T-cell (primary cell): ENCODE results near the gene DCST1. TPM values are rescaled to one million over a fixed set of nuclear protein-coding genes. Genes with fewer than 3 reads are reported as not detected.
A peak's percentile ranks its signal among the peaks of the same experiment; 100 is the strongest.

Source experiments
- ATAC-seq, 4 experiments: fragments of 200-7000 bp in 3 of 4; fragments of 150-1000 bp in 1 of 4; cut with Tn5 transposase; replicated peaks in 1 of 4; 1 replicate in 3 of 4; 2 replicates in 1 of 4; pipeline ENCODE4 v1.10.0; 2021; ENCODE audit warnings: moderate library complexity in 3 of 4, mild to moderate bottlenecking in 2 of 4, moderate number of reproducible peaks in 1 of 4
- CTCF ChIA-PET, 2 donors: fragments of 300-600 bp; sonication (Branson Sonifier 250); formaldehyde crosslinking; loops; one replicate each; lab custom pipeline; 2022; ENCODE audit warnings: antibody characterized with exemption in 2 of 2; lab: Charles Lee
- POLR2A ChIA-PET, 2 donors: fragments of 300-600 bp; sonication (Branson Sonifier 250); formaldehyde crosslinking; loops; one replicate each; lab custom pipeline; 2022; ENCODE audit warnings: antibody characterized with exemption in 2 of 2; lab: Charles Lee
- DNase-seq, 35 experiments: peaks; one replicate each; pipeline versions ENCODE4 v3.0.0 to v3.0.0-alpha.2; 2013 to 2023
- H3K27ac ChIP-seq: one replicate; pipeline ENCODE4 v1.5.1; 2013; ENCODE audit warnings: low read length
- H3K27me3 ChIP-seq, 2 experiments: replicated peaks in 1 of 2; 1 replicate in 1 of 2; 2 replicates in 1 of 2; pipeline versions ENCODE4 v1.6.1 to v1.7.0; 2013; ENCODE audit warnings: low read length in 1 of 2, mixed read lengths in 1 of 2; ENCODE audit not compliant: control insufficient read depth in 2 of 2, insufficient read depth in 2 of 2; ENCODE audit errors: extremely low read depth in 1 of 2
- H3K36me3 ChIP-seq, 2 donors: 1 replicate in 1 of 2; 2 replicates in 1 of 2; pipeline versions ENCODE4 v1.6.1 to v1.7.0; 2013; ENCODE audit warnings: low read length in 1 of 2; ENCODE audit not compliant: control insufficient read depth in 2 of 2, insufficient read depth in 1 of 2; ENCODE audit errors: extremely low read depth in 1 of 2
- H3K4me1 ChIP-seq, 2 experiments: 1 replicate in 1 of 2; 2 replicates in 1 of 2; pipeline versions ENCODE4 v1.6.1 to v1.7.0; 2013; ENCODE audit warnings: low read length in 2 of 2, mixed read lengths in 1 of 2; ENCODE audit not compliant: insufficient read depth in 2 of 2, control insufficient read depth in 1 of 2; ENCODE audit errors: extremely low read depth in 1 of 2
- H3K4me3 ChIP-seq, 2 donors: 1 replicate in 1 of 2; 2 replicates in 1 of 2; pipeline versions ENCODE4 v1.5.1 to v1.7.0; 2013; ENCODE audit warnings: mild to moderate bottlenecking in 2 of 2, low read length in 1 of 2, moderate library complexity in 1 of 2; ENCODE audit not compliant: control insufficient read depth in 1 of 2; ENCODE audit errors: extremely low read depth in 1 of 2
- H3K9me3 ChIP-seq: 2 replicates; pipeline ENCODE4 v1.7.0; 2013
- H3K27ac Mint-ChIP-seq, 2 donors: one replicate each; pipeline ENCODE4 v1.8.0; 2020 to 2021; ENCODE audit warnings: mild to moderate bottlenecking in 2 of 2, mixed read lengths in 2 of 2
- H3K27me3 Mint-ChIP-seq, 2 donors: one replicate each; pipeline ENCODE4 v1.8.0; 2021 to 2022; ENCODE audit warnings: mixed read lengths in 2 of 2
- H3K36me3 Mint-ChIP-seq: one replicate; pipeline ENCODE4 v1.8.0; 2021; ENCODE audit warnings: mixed read lengths
- H3K4me1 Mint-ChIP-seq, 3 donors: one replicate each; pipeline ENCODE4 v1.8.0; 2020 to 2022; ENCODE audit warnings: mixed read lengths in 3 of 3, mild to moderate bottlenecking in 1 of 3
- H3K4me3 Mint-ChIP-seq, 3 donors: one replicate each; pipeline ENCODE4 v1.8.0; 2020 to 2022; ENCODE audit warnings: mild to moderate bottlenecking in 3 of 3, mixed read lengths in 3 of 3, moderate library complexity in 3 of 3
- H3K9me3 Mint-ChIP-seq, 3 donors: one replicate each; pipeline ENCODE4 v1.8.0; 2020 to 2022; ENCODE audit warnings: mixed read lengths in 3 of 3
- WGBS: methylation state at CpG from one replicate; pipeline ENCODE4 v1.1.5; 2013; ENCODE audit warnings: missing lambda C conversion rate; ENCODE audit not compliant: insufficient coverage; 5-methylcytosine and 5-hydroxymethylcytosine counted together
- total RNA-seq, 35 experiments: library from RNA in 6 of 35; stranded (reverse) in 6 of 35; fragments of 120-200 nt in 1 of 35; gene quantifications; one replicate each; pipeline versions ENCODE4 v1.2.1 to v1.2.4 and lab custom pipeline; 2013 to 2026

The DCST1 gene
- total RNA-seq, 5 donors from 2014 or later (not counting 1 experiment from before 2014, with no cell fraction given) = 0.30 to 0.58 (median 0.54) TPM; not detected in 2

- Histone ChIP-seq H3K36me3 (no peaks in the 10 kb centered on the region), H3K4me3 (no peak overlapping the region), H3K27ac (peak overlapping the region; percentile 80), H3K4me1 (peaks cover 33 to 97% of the 10 kb centered on the region in 2 experiments), H3K27me3 (no peaks in the 10 kb centered on the region), H3K9me3 (no peaks in the 10 kb centered on the region)
- Mint-ChIP-seq H3K27ac (peak overlapping the region; percentile 94 to 97), H3K27me3 (no peaks in the 10 kb centered on the region), H3K4me1 (peaks cover 69 to 79% (median 73%) of the 10 kb centered on the region in 3 donors), H3K4me3 (peak overlapping the region in 1 of 3 donors; percentile 89), H3K9me3 (no peaks in the 10 kb centered on the region), H3K36me3 (no peaks in the 10 kb centered on the region)
- ChIA-PET POLR2A (interaction anchor here (0.6 to 0.7 kb wide), 2 partner anchors 11 to 799 kb away, joined by 3 read pairs; no protein-coding TSS in a partner anchor), CTCF (interaction anchor here (0.6 to 1.0 kb wide), 5 partner anchors 10 to 78 kb away, joined by 3 to 10 read pairs (median 6); no protein-coding TSS in a partner anchor)
- ATAC-seq (peak in 1 of 4 experiments; percentile 2), DNase-seq (no peak)
- 89% methylated on average over 3 of the region's 6 CpGs for WGBS
These were observed 26.3 kb upstream of the DCST1 start for GRCh38 chr1:155007251-155007828.

- CTCF ChIA-PET = interaction anchor here in 1 of 2 donors (0.7 to 1.0 kb wide), 2 partner anchors 9 to 10 kb away, joined by 3 to 10 read pairs; no protein-coding TSS in a partner anchor
- peaks cover 78 to 88% (median 83%) of the 10 kb centered on the region in 3 donors for H3K4me1 Mint-ChIP-seq
- POLR2A ChIA-PET = interaction anchor here in 1 of 2 donors (0.6 to 0.7 kb wide), 2 partner anchors 12 to 47 kb away, joined by 3 to 4 read pairs; no protein-coding TSS in a partner anchor
- Histone ChIP-seq H3K27ac (peak overlapping the region; percentile 80), H3K36me3 (no peaks in the 10 kb centered on the region), H3K4me3 (peak overlapping the region; percentile 62 to 71), H3K9me3 (no peaks in the 10 kb centered on the region), H3K4me1 (peaks cover 39 to 99% of the 10 kb centered on the region in 2 experiments), H3K27me3 (no peaks in the 10 kb centered on the region)
- DNase-seq (peak in 1 of 35 experiments; percentile 28), ATAC-seq (no peak)
- H3K36me3 Mint-ChIP-seq = no peaks in the 10 kb centered on the region
- peak overlapping the region; percentile 92 to 95 for H3K27ac Mint-ChIP-seq
- peak overlapping the region; percentile 74 to 89 (median 83) for H3K4me3 Mint-ChIP-seq
- no peaks in the 10 kb centered on the region for H3K9me3 Mint-ChIP-seq
- H3K27me3 Mint-ChIP-seq = no peaks in the 10 kb centered on the region
- 25% methylated on average over 2 of the region's 16 CpGs for WGBS
These were observed 25.3 kb upstream of the DCST1 start for GRCh38 chr1:155008015-155008941.

- POLR2A ChIA-PET = interaction anchor here in 1 of 2 donors (0.6 kb wide), 1 partner anchor 48 kb away, joined by 4 read pairs; no protein-coding TSS in a partner anchor
- Histone ChIP-seq H3K9me3 (no peaks in the 10 kb centered on the region), H3K36me3 (peaks cover 0 to 1% of the 10 kb centered on the region in 2 donors), H3K27ac (peak overlapping the region; percentile 80), H3K27me3 (no peaks in the 10 kb centered on the region), H3K4me1 (peaks cover 41 to 99% of the 10 kb centered on the region in 2 experiments), H3K4me3 (peak overlapping the region; percentile 62 to 71)
- Mint-ChIP-seq H3K9me3 (no peaks in the 10 kb centered on the region), H3K27ac (peak overlapping the region; percentile 91 to 95), H3K36me3 (no peaks in the 10 kb centered on the region), H3K27me3 (no peaks in the 10 kb centered on the region), H3K4me1 (peaks cover 80 to 91% (median 85%) of the 10 kb centered on the region in 3 donors), H3K4me3 (peak overlapping the region; percentile 74 to 89 (median 83))
- DNase-seq = no peak
- no peak for ATAC-seq
- CTCF ChIA-PET = interaction anchor here in 1 of 2 donors (0.6 kb wide), 1 partner anchor 404 kb away, joined by 3 read pairs; no protein-coding TSS in a partner anchor
- WGBS = 36% methylated on average over 9 of the region's 12 CpGs
These were observed 24.4 kb upstream of the DCST1 start for GRCh38 chr1:155009221-155009711.

GRCh38 chr1:155009742-155010141 is 23.9 kb upstream of the DCST1 start:
- Mint-ChIP-seq H3K4me3 (peak overlapping the region; percentile 74 to 89 (median 83)), H3K27me3 (no peaks in the 10 kb centered on the region), H3K36me3 (no peaks in the 10 kb centered on the region), H3K4me1 (peaks cover 78 to 90% (median 84%) of the 10 kb centered on the region in 3 donors), H3K27ac (peak overlapping the region; percentile 91 to 95), H3K9me3 (no peaks in the 10 kb centered on the region)
- Histone ChIP-seq H3K4me3 (peak overlapping the region; percentile 62 to 71), H3K36me3 (peaks cover 0 to 6% of the 10 kb centered on the region in 2 donors), H3K27ac (peak overlapping the region; percentile 80), H3K9me3 (no peaks in the 10 kb centered on the region), H3K27me3 (no peaks in the 10 kb centered on the region), H3K4me1 (peaks cover 39 to 99% of the 10 kb centered on the region in 2 experiments)
- ATAC-seq = no peak
- DNase-seq = no peak
- WGBS = 26% methylated on average over 2 of the region's 5 CpGs
- ChIA-PET CTCF (no interaction called here), POLR2A (no interaction called here)

GRCh38 chr1:155010211-155010918 is 23.3 kb upstream of the DCST1 start:
- H3K36me3 Mint-ChIP-seq = no peaks in the 10 kb centered on the region
- CTCF ChIA-PET = interaction anchor here (0.6 to 1.2 kb wide), 5 partner anchors 10 to 75 kb away, joined by 3 to 5 read pairs (median 3); no protein-coding TSS in a partner anchor
- DNase-seq (peak in 1 of 35 experiments; percentile 16), ATAC-seq (peak in 2 of 4 experiments; percentile 9 to 21)
- H3K27ac Mint-ChIP-seq = peak overlapping the region; percentile 91 to 95
- H3K9me3 Mint-ChIP-seq = no peaks in the 10 kb centered on the region
- POLR2A ChIA-PET = interaction anchor here in 1 of 2 donors (0.7 kb wide), 1 partner anchor 20 kb away, joined by 3 read pairs; no protein-coding TSS in a partner anchor
- peak overlapping the region; percentile 74 to 89 (median 83) for H3K4me3 Mint-ChIP-seq
- peaks cover 73 to 89% (median 83%) of the 10 kb centered on the region in 3 donors for H3K4me1 Mint-ChIP-seq
- peak overlapping the region; percentile 62 to 71 for H3K4me3 ChIP-seq
- 35% methylated on average over 2 of the region's 11 CpGs for WGBS
- no peaks in the 10 kb centered on the region for H3K9me3 ChIP-seq
- no peaks in the 10 kb centered on the region for H3K27me3 Mint-ChIP-seq
- peaks cover 1 to 12% of the 10 kb centered on the region in 2 donors for H3K36me3 ChIP-seq
- H3K4me1 ChIP-seq = peaks cover 37 to 99% of the 10 kb centered on the region in 2 experiments
- no peaks in the 10 kb centered on the region for H3K27me3 ChIP-seq
- peak overlapping the region; percentile 80 for H3K27ac ChIP-seq
